ENCODE measurements around the gene HRG. TPM values are rescaled to one million over a fixed set of nuclear protein-coding genes. Genes with fewer than 3 reads are reported as not detected.

The HRG gene
- polyA plus RNA-seq, 3 donors, result not detected

DNA sequence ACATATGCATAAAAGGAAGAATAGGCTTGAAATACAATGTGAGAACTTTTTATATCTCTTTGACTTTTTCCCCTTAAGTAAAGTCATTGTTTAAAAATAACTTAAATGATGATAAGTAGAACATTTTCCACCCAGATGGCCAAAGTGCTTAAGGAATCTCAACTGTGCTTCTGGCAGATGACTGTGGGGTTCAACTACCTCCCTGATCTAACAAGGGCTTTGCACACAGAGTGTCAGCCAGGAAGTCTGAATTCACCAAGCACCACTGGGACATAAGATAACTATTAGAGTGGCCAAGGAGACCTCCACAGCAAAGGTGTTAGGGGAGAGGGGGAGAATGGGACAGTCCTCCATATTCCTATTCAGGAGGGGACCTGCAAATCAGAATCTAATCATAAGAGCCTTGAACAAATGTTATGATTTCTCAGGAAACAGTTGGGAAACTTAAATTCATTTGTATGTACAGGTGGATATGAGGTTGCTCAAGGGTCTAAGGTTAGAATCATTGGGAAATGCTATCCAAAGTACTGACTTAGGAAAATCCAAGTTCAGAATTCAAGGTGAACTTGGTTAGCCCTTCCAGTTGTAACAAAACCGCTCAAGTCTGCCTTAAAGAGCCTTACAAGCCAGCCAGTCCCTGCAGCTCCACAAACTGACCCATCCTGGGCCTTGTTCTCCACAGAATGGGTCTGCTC lies 25.9 kb upstream of the HRG start, which contains the start of gene FETUB:
TSS of gene FETUB (plus strand) at position 622 of the 695 bp plus-strand sequence. CDS start at position 684, 62 bp downstream.
- Mint-ChIP-seq H3K27ac (no peak within 1 kb of the TSS), H3K27me3 (ENCODE audit: low read depth in 3 of 3) (peaks cover 7 to 17% (median 14%) of the 10 kb centered on the region in 3 donors), H3K36me3 (no peaks in the 10 kb centered on the region), H3K4me1 (no peaks in the 10 kb centered on the region), H3K9me3 (peaks cover 0 to 6% (median 2%) of the 10 kb centered on the region in 7 donors), H3K4me3 (no peak within 1 kb of the TSS)
- Histone ChIP-seq H2AFZ (ENCODE audit: insufficient read depth, low read depth, low read length, poor library complexity, severe bottlenecking) (no peak within 1 kb of the TSS), H3K27me3 (ENCODE audit: control insufficient read depth in 2 of 2, insufficient read depth in 2 of 2, low read length in 2 of 2) (peaks cover 0 to 2% of the 10 kb centered on the region in 2 donors), H3K79me2 (ENCODE audit: insufficient read depth, low read length) (no peaks in the 10 kb centered on the region), H3K9ac (ENCODE audit: insufficient read depth, low read length, poor library complexity, severe bottlenecking) (no peak within 1 kb of the TSS), H3K36me3 (replicated peaks in 1 of 2; ENCODE audit: control insufficient read depth in 1 of 2, insufficient read depth in 2 of 2, low read length in 2 of 2) (no peaks in the 10 kb centered on the region), H3K9me3 (replicated peaks in 1 of 2; ENCODE audit: control insufficient read depth in 1 of 2, insufficient read depth in 1 of 2, low read length in 2 of 2) (no peaks in the 10 kb centered on the region), H3K4me1 (ENCODE audit: control insufficient read depth in 1 of 2, insufficient read depth in 2 of 2, low read length in 2 of 2) (no peaks in the 10 kb centered on the region), H3K4me3 (replicated peaks in 1 of 3; ENCODE audit: low read depth in 2 of 3, low read length in 3 of 3) (no peak within 1 kb of the TSS), H3K4me2 (replicated peaks; ENCODE audit: extremely low read depth, low read length, poor library complexity, severe bottlenecking) (no peak within 1 kb of the TSS), H4K20me1 (ENCODE audit: insufficient read depth, low read length) (no peaks in the 10 kb centered on the region), H3K27ac (ENCODE audit: low read depth in 1 of 2, low read length in 2 of 2) (no peak within 1 kb of the TSS)
- TF ChIP-seq, protein P1, sequence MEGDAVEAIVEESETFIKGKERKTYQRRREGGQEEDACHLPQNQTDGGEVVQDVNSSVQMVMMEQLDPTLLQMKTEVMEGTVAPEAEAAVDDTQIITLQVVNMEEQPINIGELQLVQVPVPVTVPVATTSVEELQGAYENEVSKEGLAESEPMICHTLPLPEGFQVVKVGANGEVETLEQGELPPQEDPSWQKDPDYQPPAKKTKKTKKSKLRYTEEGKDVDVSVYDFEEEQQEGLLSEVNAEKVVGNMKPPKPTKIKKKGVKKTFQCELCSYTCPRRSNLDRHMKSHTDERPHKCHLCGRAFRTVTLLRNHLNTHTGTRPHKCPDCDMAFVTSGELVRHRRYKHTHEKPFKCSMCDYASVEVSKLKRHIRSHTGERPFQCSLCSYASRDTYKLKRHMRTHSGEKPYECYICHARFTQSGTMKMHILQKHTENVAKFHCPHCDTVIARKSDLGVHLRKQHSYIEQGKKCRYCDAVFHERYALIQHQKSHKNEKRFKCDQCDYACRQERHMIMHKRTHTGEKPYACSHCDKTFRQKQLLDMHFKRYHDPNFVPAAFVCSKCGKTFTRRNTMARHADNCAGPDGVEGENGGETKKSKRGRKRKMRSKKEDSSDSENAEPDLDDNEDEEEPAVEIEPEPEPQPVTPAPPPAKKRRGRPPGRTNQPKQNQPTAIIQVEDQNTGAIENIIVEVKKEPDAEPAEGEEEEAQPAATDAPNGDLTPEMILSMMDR (IDR thresholded peaks at IDR 0.05), result no peak
- WGBS (ENCODE audit: insufficient coverage), result 89% methylated on average over 1 of the region's 1 CpG
- intact Hi-C loops (cut with micrococcal nuclease), result no loop called here
- no peak for DNase-seq

DNA sequence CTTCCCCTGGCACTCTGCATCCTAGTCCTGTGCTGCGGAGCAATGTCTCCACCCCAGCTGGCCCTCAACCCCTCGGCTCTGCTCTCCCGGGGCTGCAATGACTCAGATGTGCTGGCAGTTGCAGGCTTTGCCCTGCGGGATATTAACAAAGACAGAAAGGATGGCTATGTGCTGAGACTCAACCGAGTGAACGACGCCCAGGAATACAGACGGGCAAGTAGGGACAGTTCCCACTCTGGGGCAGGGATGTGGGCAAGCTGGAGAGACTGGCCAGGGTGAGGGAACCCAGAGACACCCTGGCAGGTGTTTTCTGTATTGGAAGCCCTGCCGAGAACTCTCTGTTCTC lies 25.4 kb upstream of the HRG start:
- no peak for DNase-seq
- H4K20me1 ChIP-seq (ENCODE audit: insufficient read depth, low read length), result no peaks in the 10 kb centered on the region
- H3K4me3 ChIP-seq (replicated peaks in 1 of 3; ENCODE audit: low read depth in 2 of 3, low read length in 3 of 3), result no peak overlapping the region
- H3K9me3 Mint-ChIP-seq, result peaks cover 0 to 6% (median 2%) of the 10 kb centered on the region in 7 donors
- H3K9me3 ChIP-seq (replicated peaks in 1 of 2; ENCODE audit: control insufficient read depth in 1 of 2, insufficient read depth in 1 of 2, low read length in 2 of 2), result no peaks in the 10 kb centered on the region
- 90% methylated on average over 8 of the region's 9 CpGs for WGBS (ENCODE audit: insufficient coverage)
- no peak overlapping the region for H3K27ac ChIP-seq (ENCODE audit: low read depth in 1 of 2, low read length in 2 of 2)
- peaks cover 7 to 19% (median 14%) of the 10 kb centered on the region in 3 donors for H3K27me3 Mint-ChIP-seq (ENCODE audit: low read depth in 3 of 3)
- intact Hi-C loops (cut with micrococcal nuclease), result no loop called here
- H3K9ac ChIP-seq (ENCODE audit: insufficient read depth, low read length, poor library complexity, severe bottlenecking), result no peak overlapping the region
- no peak overlapping the region for H3K4me2 ChIP-seq (replicated peaks; ENCODE audit: extremely low read depth, low read length, poor library complexity, severe bottlenecking)
- no peaks in the 10 kb centered on the region for H3K4me1 Mint-ChIP-seq
- no peak overlapping the region for H2AFZ ChIP-seq (ENCODE audit: insufficient read depth, low read depth, low read length, poor library complexity, severe bottlenecking)
- H3K4me3 Mint-ChIP-seq, result no peak overlapping the region
- H3K27ac Mint-ChIP-seq, result no peak overlapping the region
- H3K27me3 ChIP-seq (ENCODE audit: control insufficient read depth in 2 of 2, insufficient read depth in 2 of 2, low read length in 2 of 2), result peaks cover 0 to 2% of the 10 kb centered on the region in 2 donors
- H3K36me3 Mint-ChIP-seq, result no peaks in the 10 kb centered on the region
- H3K4me1 ChIP-seq (ENCODE audit: control insufficient read depth in 1 of 2, insufficient read depth in 2 of 2, low read length in 2 of 2), result no peaks in the 10 kb centered on the region
- no peaks in the 10 kb centered on the region for H3K36me3 ChIP-seq (replicated peaks in 1 of 2; ENCODE audit: control insufficient read depth in 1 of 2, insufficient read depth in 2 of 2, low read length in 2 of 2)
- H3K79me2 ChIP-seq (ENCODE audit: insufficient read depth, low read length), result no peaks in the 10 kb centered on the region
- TF ChIP-seq, protein P1 (IDR thresholded peaks at IDR 0.05), result no peak
